GM19468 (cell line): ENCODE measurements around the gene NPM1.

Source experiments
- ATAC-seq: cut with Tn5 transposase; IDR thresholded peaks from one replicate; pipeline ENCODE4 v1.9.1; 2021; ENCODE audit warnings: mild to moderate bottlenecking, moderate library complexity, moderate number of reproducible peaks; ENCODE audit not compliant: unreplicated experiment; ENCODE audit errors: extremely low read depth

The NPM1 gene

GRCh38 chr5:171442287-171443042, 54.8 kb downstream of the NPM1 start:
- ATAC-seq: no peak

GRCh38 chr5:171444582-171444981, 56.9 kb downstream of the NPM1 start:
- ATAC-seq: no peak

- ATAC-seq: no peak
Observed at GRCh38 chr5:171445644-171446516, 58.2 kb downstream of the NPM1 start.

- no peak for ATAC-seq
Observed at GRCh38 chr5:171447226-171447625, 59.6 kb downstream of the NPM1 start.

GRCh38 chr5:171449426-171449825, 61.8 kb downstream of the NPM1 start:
- ATAC-seq: no peak

- ATAC-seq: no peak
Observed at GRCh38 chr5:171450423-171451331, 63.0 kb downstream of the NPM1 start.

- no peak for ATAC-seq
Observed at GRCh38 chr5:171451421-171451820, 63.8 kb downstream of the NPM1 start.

GRCh38 chr5:171453056-171453725, 65.5 kb downstream of the NPM1 start:
- no peak for ATAC-seq

- no peak for ATAC-seq
Observed at GRCh38 chr5:171453988-171454387, 66.3 kb downstream of the NPM1 start.

GRCh38 chr5:171454549-171454948, 66.9 kb downstream of the NPM1 start:
- ATAC-seq: no peak

- ATAC-seq: no peak
Observed at GRCh38 chr5:171455522-171455921, 67.9 kb downstream of the NPM1 start.

GRCh38 chr5:171457208-171457981, 69.7 kb downstream of the NPM1 start:
- ATAC-seq: no peak

GRCh38 chr5:171459839-171460238, 72.2 kb downstream of the NPM1 start:
- ATAC-seq: no peak
